K562 (cell line): ENCODE measurements around the gene NRXN3. TPM values are rescaled to one million over a fixed set of nuclear protein-coding genes. Genes with fewer than 3 reads are reported as not detected.

ENCODE experiments used
- BRD9 ChIP-seq: fragments of 450-650 bp; IDR thresholded peaks from 2 replicates; pipeline ENCODE4 v1.6.1; 2018; ENCODE audit warnings: low read depth; ENCODE audit not compliant: partially characterized antibody
- CBX3 ChIP-seq, 2 experiments: IDR thresholded peaks; 1 replicate in 1 of 2; 2 replicates in 1 of 2; pipeline ENCODE4 v1.6.1; 2012; ENCODE audit warnings: inconsistent platforms in 2 of 2, low read length in 2 of 2, borderline replicate concordance in 1 of 2, control low read depth in 1 of 2
- EZH2 ChIP-seq: IDR thresholded peaks from 2 replicates; pipeline ENCODE4 v1.6.1; 2012; ENCODE audit warnings: low read depth, mild to moderate bottlenecking, inconsistent platforms, low read length, borderline replicate concordance
- JUNB ChIP-seq: fragments of 450-650 bp; formaldehyde crosslinking; conservative IDR thresholded peaks from 2 replicates; pipeline ENCODE4 v1.4.0; 2020; ENCODE audit warnings: mild to moderate bottlenecking
- MCM5 ChIP-seq: fragments of 450-650 bp; IDR thresholded peaks from 2 replicates; pipeline ENCODE4 v1.6.1; 2016; ENCODE audit warnings: low read depth
- NFXL1 ChIP-seq: fragments of 450-650 bp; formaldehyde crosslinking; IDR thresholded peaks from 2 replicates; pipeline ENCODE4 v1.4.0; 2021; ENCODE audit warnings: mild to moderate bottlenecking
- RBBP5 ChIP-seq: fragments of 200-600 bp; sonication (generic); IDR thresholded peaks from 2 replicates; pipeline ENCODE4 v1.6.1; 2012; ENCODE audit warnings: borderline replicate concordance, mild to moderate bottlenecking, low read length, control low read depth, inconsistent platforms; ENCODE audit not compliant: insufficient read depth, poor library complexity, severe bottlenecking
- polyA plus RNA-seq, 8 experiments: library from polyadenylated mRNA; depleted of rRNA in 4 of 8; stranded (reverse) in 5 of 8; unstranded in 3 of 8; fragments of >200 nt; fragmentation: Nextera tagmentation in 2 of 8; fragmentation: Illumina TruSeq in 1 of 8; extraction: Ambion mirVana in 2 of 8; extraction: Trizol in 1 of 8; gene quantifications; 2 replicates each; pipeline versions ENCODE4 v1.2.1 to v1.2.3, GENCODE V29; 2011 to 2014; ENCODE audit warnings: inconsistent platforms in 1 of 8, missing spikeins in 1 of 8
- total RNA-seq, 7 experiments: library from RNA; depleted of rRNA in 6 of 7; stranded (reverse); fragments of >200 nt in 6 of 7; fragmentation: Illumina TruSeq in 2 of 7; extraction: Trizol in 2 of 7; gene quantifications; 2 replicates each; pipeline versions ENCODE4 v1.2.1 to v1.2.3, GENCODE V29; 2011 to 2021; ENCODE audit warnings: low replicate concordance in 1 of 7
- TF ChIP-seq, protein P1 (sequence below): sonication (generic); formaldehyde crosslinking; IDR thresholded peaks from 2 replicates; pipeline ENCODE4 v1.8.1; 2023; ENCODE audit warnings: mild to moderate bottlenecking, missing genetic modification reagents
- TF ChIP-seq, protein P2 (sequence below): fragments of 150-350 bp; conservative IDR thresholded peaks from 2 replicates; pipeline ENCODE4 v1.6.1; 2014; ENCODE audit warnings: low read length
- TF ChIP-seq, protein P3 (sequence below): fragments of 250-450 bp; sonication (Bioruptor Pico); IDR thresholded peaks from 2 replicates; pipeline ENCODE4 v1.8.0; 2022; ENCODE audit warnings: moderate library complexity, mild to moderate bottlenecking, inconsistent platforms
- TF ChIP-seq, protein P4 (sequence below), 2 experiments: fragments of 450-650 bp; IDR thresholded peaks; 2 replicates each; pipeline ENCODE4 v1.6.1; 2018; ENCODE audit warnings: mild to moderate bottlenecking in 2 of 2, low read depth in 1 of 2; ENCODE audit not compliant: partially characterized antibody in 2 of 2

The NRXN3 gene
- total and polyA plus RNA-seq, 9 of the 15 experiments (the other 6 are each of a cell fraction or from before 2014, with no cell fraction given) = 0.09 TPM; not detected in 8

DNA sequence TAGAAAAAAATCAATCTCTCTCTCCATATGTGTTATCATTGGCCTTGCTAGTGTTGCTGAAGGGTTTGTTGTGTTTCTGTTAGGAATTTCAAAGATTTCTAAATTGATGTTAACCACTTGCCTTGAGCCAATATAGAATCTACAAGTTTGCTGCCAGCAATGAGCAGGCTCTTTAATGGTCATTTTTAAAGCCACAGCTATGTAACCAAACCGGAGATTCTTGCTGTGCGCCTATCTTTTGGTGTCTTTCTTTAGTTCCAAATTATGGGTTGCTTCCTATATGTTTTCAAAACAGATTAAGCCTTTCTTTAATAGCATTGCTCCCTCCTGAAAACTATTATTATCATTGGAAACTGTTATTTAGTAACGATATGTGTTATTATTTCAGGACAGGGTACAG lies 1495.4 kb downstream of the NRXN3 start (continued):
- TF ChIP-seq, protein P1, sequence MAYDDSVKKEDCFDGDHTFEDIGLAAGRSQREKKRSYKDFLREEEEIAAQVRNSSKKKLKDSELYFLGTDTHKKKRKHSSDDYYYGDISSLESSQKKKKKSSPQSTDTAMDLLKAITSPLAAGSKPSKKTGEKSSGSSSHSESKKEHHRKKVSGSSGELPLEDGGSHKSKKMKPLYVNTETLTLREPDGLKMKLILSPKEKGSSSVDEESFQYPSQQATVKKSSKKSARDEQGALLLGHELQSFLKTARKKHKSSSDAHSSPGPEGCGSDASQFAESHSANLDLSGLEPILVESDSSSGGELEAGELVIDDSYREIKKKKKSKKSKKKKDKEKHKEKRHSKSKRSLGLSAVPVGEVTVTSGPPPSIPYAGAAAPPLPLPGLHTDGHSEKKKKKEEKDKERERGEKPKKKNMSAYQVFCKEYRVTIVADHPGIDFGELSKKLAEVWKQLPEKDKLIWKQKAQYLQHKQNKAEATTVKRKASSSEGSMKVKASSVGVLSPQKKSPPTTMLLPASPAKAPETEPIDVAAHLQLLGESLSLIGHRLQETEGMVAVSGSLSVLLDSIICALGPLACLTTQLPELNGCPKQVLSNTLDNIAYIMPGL = no peak
- no peak for TF ChIP-seq MCM5
- TF ChIP-seq, protein P2, sequence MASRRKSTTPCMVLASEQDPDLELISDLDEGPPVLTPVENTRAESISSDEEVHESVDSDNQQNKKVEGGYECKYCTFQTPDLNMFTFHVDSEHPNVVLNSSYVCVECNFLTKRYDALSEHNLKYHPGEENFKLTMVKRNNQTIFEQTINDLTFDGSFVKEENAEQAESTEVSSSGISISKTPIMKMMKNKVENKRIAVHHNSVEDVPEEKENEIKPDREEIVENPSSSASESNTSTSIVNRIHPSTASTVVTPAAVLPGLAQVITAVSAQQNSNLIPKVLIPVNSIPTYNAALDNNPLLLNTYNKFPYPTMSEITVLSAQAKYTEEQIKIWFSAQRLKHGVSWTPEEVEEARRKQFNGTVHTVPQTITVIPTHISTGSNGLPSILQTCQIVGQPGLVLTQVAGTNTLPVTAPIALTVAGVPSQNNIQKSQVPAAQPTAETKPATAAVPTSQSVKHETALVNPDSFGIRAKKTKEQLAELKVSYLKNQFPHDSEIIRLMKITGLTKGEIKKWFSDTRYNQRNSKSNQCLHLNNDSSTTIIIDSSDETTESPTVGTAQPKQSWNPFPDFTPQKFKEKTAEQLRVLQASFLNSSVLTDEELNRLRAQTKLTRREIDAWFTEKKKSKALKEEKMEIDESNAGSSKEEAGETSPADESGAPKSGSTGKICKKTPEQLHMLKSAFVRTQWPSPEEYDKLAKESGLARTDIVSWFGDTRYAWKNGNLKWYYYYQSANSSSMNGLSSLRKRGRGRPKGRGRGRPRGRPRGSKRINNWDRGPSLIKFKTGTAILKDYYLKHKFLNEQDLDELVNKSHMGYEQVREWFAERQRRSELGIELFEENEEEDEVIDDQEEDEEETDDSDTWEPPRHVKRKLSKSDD = no peak
- TF ChIP-seq NFXL1 (CRISPR knock-in tag) = no peak
- TF ChIP-seq, protein P3, sequence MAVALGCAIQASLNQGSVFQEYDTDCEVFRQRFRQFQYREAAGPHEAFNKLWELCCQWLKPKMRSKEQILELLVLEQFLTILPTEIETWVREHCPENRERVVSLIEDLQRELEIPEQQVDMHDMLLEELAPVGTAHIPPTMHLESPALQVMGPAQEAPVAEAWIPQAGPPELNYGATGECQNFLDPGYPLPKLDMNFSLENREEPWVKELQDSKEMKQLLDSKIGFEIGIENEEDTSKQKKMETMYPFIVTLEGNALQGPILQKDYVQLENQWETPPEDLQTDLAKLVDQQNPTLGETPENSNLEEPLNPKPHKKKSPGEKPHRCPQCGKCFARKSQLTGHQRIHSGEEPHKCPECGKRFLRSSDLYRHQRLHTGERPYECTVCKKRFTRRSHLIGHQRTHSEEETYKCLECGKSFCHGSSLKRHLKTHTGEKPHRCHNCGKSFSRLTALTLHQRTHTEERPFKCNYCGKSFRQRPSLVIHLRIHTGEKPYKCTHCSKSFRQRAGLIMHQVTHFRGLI (CRISPR knock-in tag) = no peak
- no peak for TF ChIP-seq EZH2
- TF ChIP-seq RBBP5 = no peak
- TF ChIP-seq JUNB = no peak
- no peak for TF ChIP-seq CBX3 (IDR thresholded peaks at IDR 0.05; ENCODE audit: borderline replicate concordance in 1 of 2, low read length in 2 of 2)
- TF ChIP-seq, protein P4, sequence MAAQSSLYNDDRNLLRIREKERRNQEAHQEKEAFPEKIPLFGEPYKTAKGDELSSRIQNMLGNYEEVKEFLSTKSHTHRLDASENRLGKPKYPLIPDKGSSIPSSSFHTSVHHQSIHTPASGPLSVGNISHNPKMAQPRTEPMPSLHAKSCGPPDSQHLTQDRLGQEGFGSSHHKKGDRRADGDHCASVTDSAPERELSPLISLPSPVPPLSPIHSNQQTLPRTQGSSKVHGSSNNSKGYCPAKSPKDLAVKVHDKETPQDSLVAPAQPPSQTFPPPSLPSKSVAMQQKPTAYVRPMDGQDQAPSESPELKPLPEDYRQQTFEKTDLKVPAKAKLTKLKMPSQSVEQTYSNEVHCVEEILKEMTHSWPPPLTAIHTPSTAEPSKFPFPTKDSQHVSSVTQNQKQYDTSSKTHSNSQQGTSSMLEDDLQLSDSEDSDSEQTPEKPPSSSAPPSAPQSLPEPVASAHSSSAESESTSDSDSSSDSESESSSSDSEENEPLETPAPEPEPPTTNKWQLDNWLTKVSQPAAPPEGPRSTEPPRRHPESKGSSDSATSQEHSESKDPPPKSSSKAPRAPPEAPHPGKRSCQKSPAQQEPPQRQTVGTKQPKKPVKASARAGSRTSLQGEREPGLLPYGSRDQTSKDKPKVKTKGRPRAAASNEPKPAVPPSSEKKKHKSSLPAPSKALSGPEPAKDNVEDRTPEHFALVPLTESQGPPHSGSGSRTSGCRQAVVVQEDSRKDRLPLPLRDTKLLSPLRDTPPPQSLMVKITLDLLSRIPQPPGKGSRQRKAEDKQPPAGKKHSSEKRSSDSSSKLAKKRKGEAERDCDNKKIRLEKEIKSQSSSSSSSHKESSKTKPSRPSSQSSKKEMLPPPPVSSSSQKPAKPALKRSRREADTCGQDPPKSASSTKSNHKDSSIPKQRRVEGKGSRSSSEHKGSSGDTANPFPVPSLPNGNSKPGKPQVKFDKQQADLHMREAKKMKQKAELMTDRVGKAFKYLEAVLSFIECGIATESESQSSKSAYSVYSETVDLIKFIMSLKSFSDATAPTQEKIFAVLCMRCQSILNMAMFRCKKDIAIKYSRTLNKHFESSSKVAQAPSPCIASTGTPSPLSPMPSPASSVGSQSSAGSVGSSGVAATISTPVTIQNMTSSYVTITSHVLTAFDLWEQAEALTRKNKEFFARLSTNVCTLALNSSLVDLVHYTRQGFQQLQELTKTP (IDR thresholded peaks at IDR 0.05; ENCODE audit: low read depth in 1 of 2, partially characterized antibody in 2 of 2) = no peak
- TF ChIP-seq BRD9 = no peak
